ENCODE measurements around the gene ITPR1. TPM values are rescaled to one million over a fixed set of nuclear protein-coding genes. Genes with fewer than 3 reads are reported as not detected.
A peak's percentile ranks its signal among the peaks of the same experiment; 100 is the strongest.

ITPR1 gene
- total RNA-seq, 1 donor from 2014 or later: 121 TPM

DNA sequence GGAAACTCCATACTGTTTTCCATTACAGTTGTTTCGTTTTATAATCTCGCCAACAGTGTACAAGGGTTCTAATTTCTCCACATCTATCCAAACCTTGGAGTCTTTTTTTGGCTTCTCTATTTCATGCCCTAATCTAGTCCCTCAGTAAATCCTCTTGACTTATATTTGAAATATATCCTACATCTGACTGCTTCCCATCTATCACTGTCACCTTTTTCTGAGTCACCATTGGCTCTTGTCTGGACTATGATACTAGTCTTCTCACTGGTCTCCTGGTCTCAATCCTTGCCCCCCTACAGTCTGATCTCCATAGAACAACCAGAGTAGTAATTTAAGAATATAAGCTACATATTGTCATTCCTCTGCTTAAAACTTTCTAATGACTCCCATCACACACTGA is 80.0 kb downstream of the ITPR1 start:
- H3K4me3 ChIP-seq: no peak overlapping the region
- TF ChIP-seq, protein P1, sequence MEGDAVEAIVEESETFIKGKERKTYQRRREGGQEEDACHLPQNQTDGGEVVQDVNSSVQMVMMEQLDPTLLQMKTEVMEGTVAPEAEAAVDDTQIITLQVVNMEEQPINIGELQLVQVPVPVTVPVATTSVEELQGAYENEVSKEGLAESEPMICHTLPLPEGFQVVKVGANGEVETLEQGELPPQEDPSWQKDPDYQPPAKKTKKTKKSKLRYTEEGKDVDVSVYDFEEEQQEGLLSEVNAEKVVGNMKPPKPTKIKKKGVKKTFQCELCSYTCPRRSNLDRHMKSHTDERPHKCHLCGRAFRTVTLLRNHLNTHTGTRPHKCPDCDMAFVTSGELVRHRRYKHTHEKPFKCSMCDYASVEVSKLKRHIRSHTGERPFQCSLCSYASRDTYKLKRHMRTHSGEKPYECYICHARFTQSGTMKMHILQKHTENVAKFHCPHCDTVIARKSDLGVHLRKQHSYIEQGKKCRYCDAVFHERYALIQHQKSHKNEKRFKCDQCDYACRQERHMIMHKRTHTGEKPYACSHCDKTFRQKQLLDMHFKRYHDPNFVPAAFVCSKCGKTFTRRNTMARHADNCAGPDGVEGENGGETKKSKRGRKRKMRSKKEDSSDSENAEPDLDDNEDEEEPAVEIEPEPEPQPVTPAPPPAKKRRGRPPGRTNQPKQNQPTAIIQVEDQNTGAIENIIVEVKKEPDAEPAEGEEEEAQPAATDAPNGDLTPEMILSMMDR (IDR thresholded peaks at IDR 0.05): no peak
- peaks cover 0 to 3% of the 10 kb centered on the region in 2 donors for H3K4me1 ChIP-seq
- H3K27ac ChIP-seq: no peak overlapping the region
- DNase-seq (ENCODE audit: low spot score in 2 of 2): no peak
- no peaks in the 10 kb centered on the region for H3K27me3 ChIP-seq
- intact Hi-C loops (cut with DNase I): no loop called here
- no peaks in the 10 kb centered on the region for H3K9me3 ChIP-seq
- H3K36me3 ChIP-seq: no peaks in the 10 kb centered on the region

DNA sequence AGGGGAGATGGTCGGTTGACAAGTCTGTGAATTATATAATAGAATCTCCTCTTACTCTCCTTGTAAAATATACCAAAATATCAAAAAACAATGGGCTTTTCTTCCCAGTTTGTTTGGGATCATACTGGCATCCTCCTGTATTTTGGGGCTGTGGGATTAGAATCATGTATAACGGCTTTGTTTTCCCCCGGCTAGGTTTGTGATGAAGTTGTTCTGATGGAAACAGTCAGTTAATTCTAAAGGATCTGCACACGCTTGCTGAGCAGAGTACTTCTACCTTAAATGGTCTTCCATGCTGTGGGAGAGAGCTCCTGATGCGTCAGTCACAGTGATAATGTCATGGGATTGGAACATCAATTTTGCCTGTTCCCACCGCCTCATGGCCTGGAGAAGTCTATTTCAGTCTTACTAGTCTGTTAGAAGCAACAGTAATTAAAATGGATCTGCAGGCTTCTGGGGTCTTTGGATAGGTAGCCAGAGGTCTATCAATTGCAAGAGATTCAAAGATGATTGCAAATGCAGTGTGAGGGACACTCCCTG is 81.3 kb downstream of the ITPR1 start:
- H3K4me3 ChIP-seq: no peak overlapping the region
- no peaks in the 10 kb centered on the region for H3K27me3 ChIP-seq
- H3K4me1 ChIP-seq: peaks cover 0 to 3% of the 10 kb centered on the region in 2 donors
- intact Hi-C loops (cut with DNase I): no loop called here
- no peak for DNase-seq (ENCODE audit: low spot score in 2 of 2)
- no peaks in the 10 kb centered on the region for H3K9me3 ChIP-seq
- H3K36me3 ChIP-seq: no peaks in the 10 kb centered on the region
- TF ChIP-seq, protein P1 (IDR thresholded peaks at IDR 0.05): no peak
- no peak overlapping the region for H3K27ac ChIP-seq

DNA sequence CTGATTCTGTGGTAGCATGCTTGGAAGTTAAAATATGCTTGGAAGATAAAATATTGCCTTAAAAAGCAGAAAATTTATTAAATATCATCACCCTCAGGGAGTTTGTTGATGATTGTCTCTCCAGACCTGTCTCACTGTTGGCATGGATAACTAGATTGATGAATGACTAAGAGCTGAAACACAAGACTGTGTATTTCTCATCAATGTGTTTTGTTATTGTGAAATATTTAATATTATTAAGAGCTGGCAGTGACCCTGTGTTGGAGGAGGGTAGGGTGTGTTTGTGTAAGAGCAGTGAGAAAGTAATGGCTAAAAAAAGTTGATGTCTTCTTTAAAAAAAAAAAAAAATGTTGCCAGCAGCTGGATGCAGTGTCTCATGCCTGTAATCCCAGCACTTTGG is 82.2 kb downstream of the ITPR1 start:
- TF ChIP-seq, protein P1 (IDR thresholded peaks at IDR 0.05): no peak
- H3K27ac ChIP-seq: no peak overlapping the region

DNA sequence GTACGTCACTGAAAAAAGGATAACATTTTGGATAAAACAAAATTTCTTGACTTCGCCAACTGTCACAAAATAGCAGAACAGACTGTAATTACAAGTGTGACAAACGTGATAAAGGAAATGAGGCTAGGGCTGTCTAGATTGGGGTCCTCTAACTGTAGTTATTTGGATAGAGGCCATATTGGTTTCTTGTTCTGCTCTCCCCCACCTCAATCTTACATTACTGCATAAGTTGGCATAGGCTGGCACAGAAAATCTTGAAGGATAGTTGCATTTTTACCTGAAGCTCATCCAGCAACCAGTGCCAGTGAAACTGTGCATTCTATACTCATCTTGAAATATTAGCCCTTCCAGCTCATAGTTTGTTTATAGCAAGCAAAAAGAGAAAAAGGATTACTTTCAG is 84.6 kb downstream of the ITPR1 start:
- TF ChIP-seq, protein P1 (IDR thresholded peaks at IDR 0.05): no peak
- Histone ChIP-seq H3K27me3 (no peaks in the 10 kb centered on the region), H3K27ac (no peak overlapping the region), H3K36me3 (no peaks in the 10 kb centered on the region), H3K4me3 (no peak overlapping the region), H3K9me3 (no peaks in the 10 kb centered on the region), H3K4me1 (peaks cover 0 to 17% of the 10 kb centered on the region in 2 donors)
- no peak for DNase-seq (ENCODE audit: low spot score in 2 of 2)
- intact Hi-C loops (cut with DNase I): no loop called here

More for the DNA sequence above, 82.2 kb downstream of the ITPR1 start:
- DNase-seq (ENCODE audit: low spot score in 2 of 2): no peak
- Histone ChIP-seq H3K4me3 (no peak overlapping the region), H3K36me3 (no peaks in the 10 kb centered on the region), H3K9me3 (no peaks in the 10 kb centered on the region), H3K4me1 (peaks cover 0 to 3% of the 10 kb centered on the region in 2 donors), H3K27me3 (no peaks in the 10 kb centered on the region)
- intact Hi-C loops (cut with DNase I): no loop called here

DNA sequence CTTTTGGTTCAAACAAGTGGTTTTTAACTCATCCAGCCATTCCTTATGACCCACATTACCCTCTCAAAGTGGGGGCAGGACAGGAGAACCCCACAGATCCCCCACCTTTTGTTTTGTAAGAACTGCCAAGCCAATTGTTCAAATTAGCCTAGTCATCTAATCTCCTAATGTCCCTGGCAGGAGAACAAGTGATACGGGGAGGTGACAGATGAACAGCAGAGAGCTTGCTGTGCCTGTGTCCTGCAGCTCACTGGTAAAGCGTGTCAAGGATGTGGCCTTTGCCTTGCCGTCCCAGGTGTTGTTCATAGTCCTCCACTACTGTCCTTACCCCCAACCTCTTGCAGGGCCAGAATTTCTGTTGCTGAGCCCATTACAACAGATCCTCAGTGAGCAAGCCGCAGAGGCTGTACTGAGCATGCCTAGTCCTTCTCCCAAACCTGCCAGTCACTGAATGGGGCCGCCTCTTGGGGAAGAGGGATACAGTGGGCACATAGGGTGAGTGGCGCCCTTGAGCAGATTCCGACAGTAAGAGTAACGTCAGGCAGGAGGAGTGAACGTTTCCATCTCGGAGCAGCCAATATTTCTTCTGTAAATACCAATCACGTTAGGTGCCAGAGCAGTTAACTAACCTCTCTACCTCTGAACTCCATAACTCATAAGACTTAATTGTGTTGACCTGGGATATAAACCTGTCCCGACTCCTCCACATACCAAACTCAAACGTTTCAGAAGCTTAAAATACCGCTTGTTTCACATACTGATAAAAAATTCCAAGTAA is 87.4 kb downstream of the ITPR1 start:
- peaks cover 0 to 32% of the 10 kb centered on the region in 2 donors for H3K4me1 ChIP-seq
- TF ChIP-seq, protein P1 (IDR thresholded peaks at IDR 0.05): no peak

More for the DNA sequence above, 87.4 kb downstream of the ITPR1 start:
- peak overlapping the region; percentile 84 to 86 for H3K27ac ChIP-seq
- H3K9me3 ChIP-seq: no peaks in the 10 kb centered on the region
- H3K4me3 ChIP-seq: no peak overlapping the region
- H3K27me3 ChIP-seq: no peaks in the 10 kb centered on the region
- DNase-seq (ENCODE audit: low spot score in 2 of 2): no peak
- H3K36me3 ChIP-seq: no peaks in the 10 kb centered on the region
- intact Hi-C loops (cut with DNase I): loop anchor here (5.0 to 10.0 kb wide), 3 partner anchors 228 to 444 kb away; no protein-coding TSS in a partner anchor
